ENCODE results near the gene ZNF462.

Gene ZNF462, protein sequence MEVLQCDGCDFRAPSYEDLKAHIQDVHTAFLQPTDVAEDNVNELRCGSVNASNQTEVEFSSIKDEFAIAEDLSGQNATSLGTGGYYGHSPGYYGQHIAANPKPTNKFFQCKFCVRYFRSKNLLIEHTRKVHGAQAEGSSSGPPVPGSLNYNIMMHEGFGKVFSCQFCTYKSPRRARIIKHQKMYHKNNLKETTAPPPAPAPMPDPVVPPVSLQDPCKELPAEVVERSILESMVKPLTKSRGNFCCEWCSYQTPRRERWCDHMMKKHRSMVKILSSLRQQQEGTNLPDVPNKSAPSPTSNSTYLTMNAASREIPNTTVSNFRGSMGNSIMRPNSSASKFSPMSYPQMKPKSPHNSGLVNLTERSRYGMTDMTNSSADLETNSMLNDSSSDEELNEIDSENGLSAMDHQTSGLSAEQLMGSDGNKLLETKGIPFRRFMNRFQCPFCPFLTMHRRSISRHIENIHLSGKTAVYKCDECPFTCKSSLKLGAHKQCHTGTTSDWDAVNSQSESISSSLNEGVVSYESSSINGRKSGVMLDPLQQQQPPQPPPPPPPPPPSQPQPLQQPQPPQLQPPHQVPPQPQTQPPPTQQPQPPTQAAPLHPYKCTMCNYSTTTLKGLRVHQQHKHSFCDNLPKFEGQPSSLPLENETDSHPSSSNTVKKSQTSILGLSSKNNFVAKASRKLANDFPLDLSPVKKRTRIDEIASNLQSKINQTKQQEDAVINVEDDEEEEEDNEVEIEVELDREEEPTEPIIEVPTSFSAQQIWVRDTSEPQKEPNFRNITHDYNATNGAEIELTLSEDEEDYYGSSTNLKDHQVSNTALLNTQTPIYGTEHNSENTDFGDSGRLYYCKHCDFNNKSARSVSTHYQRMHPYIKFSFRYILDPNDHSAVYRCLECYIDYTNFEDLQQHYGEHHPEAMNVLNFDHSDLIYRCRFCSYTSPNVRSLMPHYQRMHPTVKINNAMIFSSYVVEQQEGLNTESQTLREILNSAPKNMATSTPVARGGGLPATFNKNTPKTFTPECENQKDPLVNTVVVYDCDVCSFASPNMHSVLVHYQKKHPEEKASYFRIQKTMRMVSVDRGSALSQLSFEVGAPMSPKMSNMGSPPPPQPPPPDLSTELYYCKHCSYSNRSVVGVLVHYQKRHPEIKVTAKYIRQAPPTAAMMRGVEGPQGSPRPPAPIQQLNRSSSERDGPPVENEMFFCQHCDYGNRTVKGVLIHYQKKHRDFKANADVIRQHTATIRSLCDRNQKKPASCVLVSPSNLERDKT (N-terminal part only)

GRCh38 chr9:106862821-106863720 lies at the start of gene ZNF462:
ZNF462 (plus strand) TSS chr9:106863166; CDS start chr9:106923384, 60,218 bp downstream.
- TF ChIP-seq CTCF (IDR thresholded peaks at IDR 0.05; ENCODE audit: low read depth, low read length), result peak; percentile 31
- peak within 1 kb of the TSS; percentile 69 to 79 for H3K4me3 ChIP-seq (replicated peaks in 1 of 2; ENCODE audit: low read depth in 2 of 2, low read length in 2 of 2)
- peak; percentile 78 to 84 for DNase-seq (ENCODE audit: low read depth in 2 of 2)

GRCh38 chr9:106816524-106816923 lies 46.4 kb upstream of the ZNF462 start:
- no peak for DNase-seq (ENCODE audit: low read depth in 2 of 2)
- H3K4me3 ChIP-seq (replicated peaks in 1 of 2; ENCODE audit: low read depth in 2 of 2, low read length in 2 of 2), result no peak overlapping the region
- no peak for TF ChIP-seq CTCF (IDR thresholded peaks at IDR 0.05; ENCODE audit: low read depth, low read length)

DNA sequence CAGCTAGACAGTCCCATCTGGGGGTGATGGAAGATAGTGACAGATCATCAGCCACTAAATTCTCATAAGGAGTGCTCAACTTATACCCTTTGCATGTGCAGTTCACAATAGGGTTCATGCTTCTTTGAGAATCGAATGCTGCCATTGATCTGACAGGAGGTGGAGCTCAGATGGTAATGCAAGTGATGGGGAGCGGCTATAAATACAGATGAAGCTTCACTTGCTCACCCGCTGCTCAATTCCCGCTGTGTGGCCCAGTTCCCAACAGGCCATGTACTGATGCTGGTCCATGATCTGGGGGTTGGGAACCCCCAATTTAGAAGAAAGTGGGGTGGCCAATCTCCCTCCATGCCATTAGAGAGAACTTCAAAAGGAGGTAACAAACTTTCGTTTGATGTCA lies 44.9 kb upstream of the ZNF462 start:
- DNase-seq (ENCODE audit: low read depth in 2 of 2), result no peak
- no peak overlapping the region for H3K4me3 ChIP-seq (replicated peaks in 1 of 2; ENCODE audit: low read depth in 2 of 2, low read length in 2 of 2)
- no peak for TF ChIP-seq CTCF (IDR thresholded peaks at IDR 0.05; ENCODE audit: low read depth, low read length)

DNA sequence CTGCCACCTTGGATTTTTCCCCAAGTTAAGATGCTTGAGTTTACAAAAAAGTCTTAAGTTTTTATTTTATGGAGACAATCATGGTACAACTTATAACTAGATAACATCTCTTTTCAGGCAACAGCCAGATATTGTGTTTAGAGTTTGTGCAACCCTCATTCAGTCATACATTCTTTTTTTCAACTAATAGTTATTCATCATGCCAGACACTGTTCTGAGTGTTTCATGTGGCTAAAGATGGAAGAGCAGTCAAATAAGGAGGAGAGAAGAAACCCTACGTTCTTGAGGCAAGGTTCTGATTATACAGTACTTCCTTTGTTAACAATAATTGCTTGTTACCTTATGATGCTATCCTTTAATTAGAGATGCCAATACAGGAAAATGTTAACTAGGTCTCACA lies 42.1 kb upstream of the ZNF462 start:
- H3K4me3 ChIP-seq (replicated peaks in 1 of 2; ENCODE audit: low read depth in 2 of 2, low read length in 2 of 2), result no peak overlapping the region
- no peak for TF ChIP-seq CTCF (IDR thresholded peaks at IDR 0.05; ENCODE audit: low read depth, low read length)
- DNase-seq (ENCODE audit: low read depth in 2 of 2), result no peak

DNA sequence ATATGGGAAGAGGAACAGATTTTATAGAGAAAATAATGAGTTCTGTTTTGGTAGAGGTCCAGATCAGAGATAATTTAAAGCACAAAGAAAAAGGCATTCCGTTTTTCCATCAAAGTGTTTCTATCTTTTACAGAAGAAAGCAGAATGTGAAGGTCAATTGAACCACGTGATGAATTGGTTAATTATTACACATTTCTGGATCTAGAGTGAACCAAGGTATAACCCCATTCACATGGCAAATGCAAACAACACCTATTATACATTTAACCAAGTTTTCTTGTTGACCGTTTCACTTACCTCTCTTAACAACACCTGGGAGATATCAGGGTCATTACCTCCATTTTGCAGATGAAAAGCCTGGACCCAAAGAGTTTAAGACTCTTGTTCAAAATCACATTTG lies 34.9 kb upstream of the ZNF462 start:
- TF ChIP-seq CTCF (IDR thresholded peaks at IDR 0.05; ENCODE audit: low read depth, low read length), result no peak
- DNase-seq (ENCODE audit: low read depth in 2 of 2), result no peak
- H3K4me3 ChIP-seq (replicated peaks in 1 of 2; ENCODE audit: low read depth in 2 of 2, low read length in 2 of 2), result no peak overlapping the region

All from cardiac fibroblast (primary cell).